GM12874 (cell line): ENCODE measurements around the gene DDX42.

ENCODE experiments used
- TF ChIP-seq, protein P1 (sequence below): IDR thresholded peaks from 2 replicates; pipeline ENCODE4 v1.5.1; 2011; ENCODE audit warnings: low read depth, mild to moderate bottlenecking, control low read depth, low read length, moderate library complexity; ENCODE audit not compliant: insufficient read depth

DDX42 gene

DNA sequence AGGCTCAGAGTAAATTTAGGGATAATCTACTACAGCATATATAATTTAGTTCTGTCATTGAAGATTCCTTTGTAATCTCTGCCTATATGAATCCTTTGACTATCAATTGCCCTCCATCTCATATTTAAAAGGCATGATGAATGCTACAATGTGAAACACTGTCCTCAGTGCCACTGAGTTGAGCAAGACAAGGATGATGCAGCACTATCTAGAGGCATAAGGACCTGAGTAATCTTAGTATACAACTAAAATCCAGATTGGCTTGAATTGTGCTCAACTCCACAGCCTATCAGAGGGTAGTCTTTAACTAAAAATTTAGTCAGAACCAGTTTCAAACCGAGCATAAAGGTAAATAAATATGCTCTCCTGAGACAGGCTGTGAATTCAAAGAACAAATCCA, 20.8 kb upstream of the DDX42 start:
- TF ChIP-seq, protein P1, sequence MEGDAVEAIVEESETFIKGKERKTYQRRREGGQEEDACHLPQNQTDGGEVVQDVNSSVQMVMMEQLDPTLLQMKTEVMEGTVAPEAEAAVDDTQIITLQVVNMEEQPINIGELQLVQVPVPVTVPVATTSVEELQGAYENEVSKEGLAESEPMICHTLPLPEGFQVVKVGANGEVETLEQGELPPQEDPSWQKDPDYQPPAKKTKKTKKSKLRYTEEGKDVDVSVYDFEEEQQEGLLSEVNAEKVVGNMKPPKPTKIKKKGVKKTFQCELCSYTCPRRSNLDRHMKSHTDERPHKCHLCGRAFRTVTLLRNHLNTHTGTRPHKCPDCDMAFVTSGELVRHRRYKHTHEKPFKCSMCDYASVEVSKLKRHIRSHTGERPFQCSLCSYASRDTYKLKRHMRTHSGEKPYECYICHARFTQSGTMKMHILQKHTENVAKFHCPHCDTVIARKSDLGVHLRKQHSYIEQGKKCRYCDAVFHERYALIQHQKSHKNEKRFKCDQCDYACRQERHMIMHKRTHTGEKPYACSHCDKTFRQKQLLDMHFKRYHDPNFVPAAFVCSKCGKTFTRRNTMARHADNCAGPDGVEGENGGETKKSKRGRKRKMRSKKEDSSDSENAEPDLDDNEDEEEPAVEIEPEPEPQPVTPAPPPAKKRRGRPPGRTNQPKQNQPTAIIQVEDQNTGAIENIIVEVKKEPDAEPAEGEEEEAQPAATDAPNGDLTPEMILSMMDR = no peak

DNA sequence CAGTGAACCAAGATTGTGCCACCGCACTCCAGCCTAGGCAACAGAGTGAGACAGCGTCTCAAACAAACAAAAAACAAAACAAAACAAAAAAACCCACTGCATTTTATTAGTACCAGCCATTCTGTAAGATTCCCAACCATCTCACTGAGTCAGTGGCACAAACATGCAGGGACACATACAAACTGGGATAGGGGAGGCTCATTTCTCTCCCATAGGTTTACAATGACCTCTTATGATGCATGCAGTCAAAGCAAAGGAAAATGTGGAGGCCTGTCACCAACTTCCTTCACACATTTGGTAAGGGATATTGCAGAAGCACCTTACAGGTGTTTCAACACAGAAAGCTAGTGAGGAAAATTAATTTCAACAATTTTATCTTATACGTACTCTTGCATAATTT, 19.9 kb upstream of the DDX42 start:
- TF ChIP-seq, protein P1 = no peak

DNA sequence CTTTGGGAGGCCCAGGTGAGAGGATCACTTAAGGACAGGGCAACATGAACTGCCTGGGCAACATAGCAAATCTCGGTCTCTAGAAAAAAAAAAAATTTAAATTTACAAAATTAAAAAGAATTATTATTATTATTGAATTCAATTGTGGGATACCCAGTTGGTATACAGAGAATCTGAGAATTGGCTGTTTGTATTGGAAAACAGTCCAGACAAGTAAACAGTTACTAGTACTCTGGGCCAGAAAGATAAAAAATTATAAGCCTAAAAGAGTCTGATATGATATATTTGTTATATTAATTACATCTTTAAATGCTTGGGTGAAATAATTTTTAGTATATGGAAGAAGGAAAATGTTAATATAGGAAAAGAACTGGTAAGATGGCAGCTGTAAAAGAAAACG, 15.5 kb upstream of the DDX42 start:
- TF ChIP-seq, protein P1 = no peak

DNA sequence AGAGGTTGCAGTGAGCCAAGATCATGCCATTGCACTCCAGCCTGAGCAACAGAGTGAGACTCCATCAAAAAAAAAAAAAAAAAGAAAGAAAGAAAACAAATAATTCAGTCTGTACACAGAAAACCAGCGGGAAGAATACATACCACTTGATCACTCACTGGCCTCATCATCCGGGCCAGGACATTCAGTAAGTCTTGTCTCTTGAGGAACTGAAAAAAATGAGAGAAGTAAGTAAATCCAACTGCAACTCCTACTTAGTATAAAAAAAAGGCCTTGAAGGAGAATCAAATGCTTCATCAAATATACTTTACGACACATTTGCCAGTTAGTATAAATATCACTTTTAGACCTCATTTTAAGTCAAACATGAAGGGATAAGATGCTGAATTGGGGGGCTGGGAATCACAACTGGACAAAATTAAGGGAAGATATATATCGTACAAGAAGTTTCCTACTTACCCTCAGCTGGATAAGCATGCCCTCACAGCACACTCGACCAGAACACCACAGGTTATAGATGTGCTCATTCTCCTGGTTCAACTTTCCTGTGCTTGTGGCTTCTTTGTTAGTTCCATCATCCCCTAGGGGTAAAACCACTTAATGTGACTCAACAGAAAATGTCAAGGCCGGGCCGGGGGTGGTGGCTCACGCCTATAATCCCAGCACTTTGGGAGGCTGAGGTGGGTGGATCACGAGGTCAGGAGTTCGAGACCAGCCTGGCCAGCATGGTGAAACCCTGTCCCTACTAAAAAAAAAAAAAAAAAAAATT, 13.0 kb upstream of the DDX42 start:
- TF ChIP-seq, protein P1 = no peak

DNA sequence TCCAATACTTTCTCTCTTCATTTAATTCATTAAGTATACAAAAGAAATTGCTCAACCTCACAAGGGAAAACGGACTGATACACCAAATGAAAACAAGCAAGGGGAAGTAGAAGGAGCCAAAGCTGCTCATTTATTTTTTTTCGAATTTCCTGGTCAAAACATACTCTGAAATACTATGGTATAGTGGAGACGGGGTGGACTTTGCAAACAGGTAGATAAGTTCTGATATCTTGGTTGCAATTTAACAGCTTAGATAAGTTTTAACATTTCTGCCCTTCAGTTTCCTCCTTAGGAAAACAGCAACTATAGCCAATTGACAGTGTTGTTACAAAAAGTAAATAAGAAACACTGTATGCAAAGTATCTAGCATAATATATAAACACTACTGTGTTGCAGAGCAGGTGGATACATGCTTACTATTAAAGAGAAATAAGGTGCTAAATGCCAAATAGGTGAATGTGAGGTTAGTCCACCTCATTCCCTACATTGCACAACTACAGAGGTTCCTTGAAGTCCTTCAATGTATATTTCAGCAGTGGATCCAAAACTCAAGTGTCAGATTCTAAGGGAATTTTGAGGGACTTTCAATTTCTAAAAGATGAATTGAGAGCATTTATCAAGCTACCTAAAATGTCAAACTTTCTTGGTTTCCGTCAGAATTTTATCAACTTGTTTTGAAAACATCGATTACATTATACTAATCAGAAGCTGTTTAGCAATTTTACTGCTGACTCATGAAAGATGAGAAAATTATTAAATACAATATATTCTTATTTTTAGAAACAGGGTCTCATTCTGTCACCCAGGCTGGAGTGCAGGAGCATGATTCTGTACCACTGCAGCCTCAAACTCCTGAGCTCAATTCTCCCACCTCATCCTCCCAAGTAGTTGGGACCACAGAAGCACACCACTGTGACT, 11.6 kb upstream of the DDX42 start:
- TF ChIP-seq, protein P1 = no peak

DNA sequence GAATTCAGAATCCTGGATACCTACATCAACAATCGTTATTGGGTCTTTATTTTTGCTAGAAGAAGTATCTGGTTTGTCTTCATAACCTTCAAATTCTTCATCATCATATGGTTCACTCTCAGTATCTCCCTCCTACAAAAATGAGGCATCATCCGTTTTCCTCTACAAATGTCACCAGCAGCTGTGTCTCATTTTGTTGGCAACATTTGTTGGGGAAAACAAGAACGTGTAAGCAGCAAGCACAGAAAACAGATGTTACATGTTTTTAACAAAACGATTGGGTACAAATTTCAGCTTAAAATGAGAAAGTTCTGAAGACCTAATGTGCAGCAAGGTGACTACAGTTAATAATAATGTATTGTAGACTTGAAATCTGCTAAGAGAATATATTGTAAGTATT, 9.3 kb upstream of the DDX42 start:
- TF ChIP-seq, protein P1 = no peak

DNA sequence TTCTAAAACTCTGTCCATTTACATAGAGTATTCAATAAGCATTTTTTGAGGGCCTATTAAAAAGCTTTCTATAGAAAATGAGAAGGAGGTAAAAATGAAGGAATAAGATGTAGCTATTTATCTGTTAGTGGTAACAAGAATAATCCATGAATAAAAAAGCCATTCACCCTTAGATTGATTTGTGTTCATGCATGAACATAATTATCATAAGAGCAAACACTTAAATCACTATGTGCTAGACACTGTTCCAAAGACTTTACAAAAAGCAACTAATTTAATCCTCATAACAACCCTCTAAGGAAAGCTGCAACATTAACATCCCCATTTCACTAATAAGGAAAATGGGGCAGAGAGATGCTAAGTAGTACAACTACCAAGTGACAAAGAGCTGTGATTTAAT, 7.2 kb upstream of the DDX42 start:
- TF ChIP-seq, protein P1 = no peak
